K562 (cell line): ENCODE data around the gene ZNF672. TPM values are rescaled to one million over a fixed set of nuclear protein-coding genes. Genes with fewer than 3 reads are reported as not detected.

ENCODE experiments used
- CC2D1A ChIP-seq: fragments of 450-650 bp; IDR thresholded peaks from 2 replicates; pipeline ENCODE4 v1.6.1; 2017; ENCODE audit warnings: mild to moderate bottlenecking
- GTF2A2 ChIP-seq: IDR thresholded peaks from 2 replicates; pipeline ENCODE4 v1.6.1; 2016; ENCODE audit warnings: mild to moderate bottlenecking, missing genetic modification characterization, missing compliant biosample characterization
- KAT7 ChIP-seq: sonication (generic); formaldehyde crosslinking; IDR thresholded peaks from 2 replicates; pipeline ENCODE4 v1.8.0; 2022; ENCODE audit warnings: missing genetic modification reagents, mild to moderate bottlenecking, borderline replicate concordance
- NBN ChIP-seq: fragments of 450-650 bp; IDR thresholded peaks from 2 replicates; pipeline ENCODE4 v1.6.1; 2016; ENCODE audit warnings: low read depth, mild to moderate bottlenecking
- NCOR1 ChIP-seq: fragments of 450-650 bp; IDR thresholded peaks from 2 replicates; pipeline ENCODE4 v1.6.1; 2016; ENCODE audit warnings: mild to moderate bottlenecking, moderate library complexity
- NFIC ChIP-seq: fragments of 450-650 bp; IDR thresholded peaks from 2 replicates; pipeline ENCODE4 v1.6.1; 2017; ENCODE audit warnings: mild to moderate bottlenecking, inconsistent platforms
- RUNX1 ChIP-seq: sonication (generic); IDR thresholded peaks from 2 replicates; pipeline ENCODE4 v1.6.1; 2016; ENCODE audit warnings: antibody characterized with exemption, low read depth
- SAFB ChIP-seq: fragments of 200-400 bp; formaldehyde crosslinking; IDR thresholded peaks from 2 replicates; pipeline ENCODE4 v1.6.1; 2017; ENCODE audit warnings: low read depth, low read length, borderline replicate concordance
- SOX6 ChIP-seq: fragments of 450-650 bp; IDR thresholded peaks from 2 replicates; pipeline ENCODE4 v1.6.1; 2014; ENCODE audit warnings: mild to moderate bottlenecking
- SREBF2 ChIP-seq: sonication (generic); formaldehyde crosslinking; IDR thresholded peaks from 2 replicates; pipeline ENCODE4 v1.4.0; 2020; ENCODE audit warnings: mild to moderate bottlenecking, missing genetic modification reagents
- ZFX ChIP-seq: sonication (generic); formaldehyde crosslinking; IDR thresholded peaks from 2 replicates; pipeline ENCODE4 v1.8.0; 2022; ENCODE audit warnings: mild to moderate bottlenecking, missing genetic modification reagents, moderate library complexity
- ZNF644 ChIP-seq: fragments of 200-800 bp; sonication (Bioruptor generic); IDR thresholded peaks from 2 replicates; pipeline ENCODE4 v1.6.1; 2016; ENCODE audit warnings: low read depth, missing genetic modification characterization, missing compliant biosample characterization
- ZNF696 ChIP-seq: fragments of 250-450 bp; sonication (Bioruptor Pico); conservative IDR thresholded peaks from 2 replicates; pipeline ENCODE4 v1.4.0; 2020; ENCODE audit warnings: mild to moderate bottlenecking, moderate library complexity
- polyA plus RNA-seq, 8 experiments: library from polyadenylated mRNA; depleted of rRNA in 4 of 8; stranded (reverse) in 5 of 8; unstranded in 3 of 8; fragments of >200 nt; fragmentation: Nextera tagmentation in 2 of 8; fragmentation: Illumina TruSeq in 1 of 8; extraction: Ambion mirVana in 2 of 8; extraction: Trizol in 1 of 8; gene quantifications; 2 replicates each; pipeline versions ENCODE4 v1.2.1 to v1.2.3, GENCODE V29; 2011 to 2014; ENCODE audit warnings: inconsistent platforms in 1 of 8, missing spikeins in 1 of 8
- total RNA-seq, 7 experiments: library from RNA; depleted of rRNA in 6 of 7; stranded (reverse); fragments of >200 nt in 6 of 7; fragmentation: Illumina TruSeq in 2 of 7; extraction: Trizol in 2 of 7; gene quantifications; 2 replicates each; pipeline versions ENCODE4 v1.2.1 to v1.2.3, GENCODE V29; 2011 to 2021; ENCODE audit warnings: low replicate concordance in 1 of 7
- TF ChIP-seq, protein P1 (sequence below): fragments of 450-650 bp; IDR thresholded peaks from 2 replicates; pipeline ENCODE4 v1.6.1; 2016; ENCODE audit warnings: mild to moderate bottlenecking, moderate library complexity
- TF ChIP-seq, protein P2 (sequence below): IDR thresholded peaks from 3 replicates; pipeline ENCODE4 v1.6.1; 2011; ENCODE audit warnings: borderline replicate concordance, mild to moderate bottlenecking; ENCODE audit not compliant: insufficient read length, insufficient read depth
- TF ChIP-seq, protein P3 (sequence below): sonication (generic); formaldehyde crosslinking; IDR thresholded peaks from 2 replicates; pipeline ENCODE4 v1.8.1; 2022; ENCODE audit warnings: missing genetic modification reagents

Gene ZNF672
- total and polyA plus RNA-seq, 9 of the 15 experiments (the other 6 are each of a cell fraction or from before 2014, with no cell fraction given): 1.9 to 57.9 (median 24.1) TPM

DNA sequence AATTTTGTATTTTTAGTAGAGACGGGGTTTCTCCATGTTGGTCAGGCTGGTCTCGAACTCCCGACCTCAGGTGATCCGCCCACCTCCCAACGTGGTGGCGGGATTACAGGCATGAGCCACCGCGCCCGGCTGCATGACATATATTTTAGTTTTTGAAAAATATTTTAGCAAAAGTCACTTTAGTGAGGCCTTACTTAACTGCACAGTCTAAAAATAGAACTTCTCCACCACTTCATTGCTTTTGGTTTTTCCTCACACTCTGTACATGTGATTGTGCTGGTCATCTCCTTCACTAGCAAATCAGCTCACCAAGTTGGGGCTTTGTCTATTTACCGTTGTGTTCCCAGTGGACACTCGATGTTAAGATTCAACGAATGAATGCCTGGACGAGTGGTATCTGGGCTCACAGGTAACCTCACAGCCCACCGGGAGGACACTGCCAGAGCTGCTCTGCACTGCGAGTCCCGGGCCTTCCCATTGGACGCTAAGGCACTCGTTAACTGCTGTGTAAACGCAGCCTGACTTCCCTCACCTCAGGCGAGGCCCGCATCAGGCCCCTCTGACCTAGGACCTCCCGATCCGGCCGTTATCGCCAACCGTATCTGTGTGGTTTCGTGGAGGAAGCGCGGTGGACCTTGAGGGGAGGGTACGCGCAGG lies 34.9 kb downstream of the ZNF672 start (continued):
- TF ChIP-seq, protein P1, sequence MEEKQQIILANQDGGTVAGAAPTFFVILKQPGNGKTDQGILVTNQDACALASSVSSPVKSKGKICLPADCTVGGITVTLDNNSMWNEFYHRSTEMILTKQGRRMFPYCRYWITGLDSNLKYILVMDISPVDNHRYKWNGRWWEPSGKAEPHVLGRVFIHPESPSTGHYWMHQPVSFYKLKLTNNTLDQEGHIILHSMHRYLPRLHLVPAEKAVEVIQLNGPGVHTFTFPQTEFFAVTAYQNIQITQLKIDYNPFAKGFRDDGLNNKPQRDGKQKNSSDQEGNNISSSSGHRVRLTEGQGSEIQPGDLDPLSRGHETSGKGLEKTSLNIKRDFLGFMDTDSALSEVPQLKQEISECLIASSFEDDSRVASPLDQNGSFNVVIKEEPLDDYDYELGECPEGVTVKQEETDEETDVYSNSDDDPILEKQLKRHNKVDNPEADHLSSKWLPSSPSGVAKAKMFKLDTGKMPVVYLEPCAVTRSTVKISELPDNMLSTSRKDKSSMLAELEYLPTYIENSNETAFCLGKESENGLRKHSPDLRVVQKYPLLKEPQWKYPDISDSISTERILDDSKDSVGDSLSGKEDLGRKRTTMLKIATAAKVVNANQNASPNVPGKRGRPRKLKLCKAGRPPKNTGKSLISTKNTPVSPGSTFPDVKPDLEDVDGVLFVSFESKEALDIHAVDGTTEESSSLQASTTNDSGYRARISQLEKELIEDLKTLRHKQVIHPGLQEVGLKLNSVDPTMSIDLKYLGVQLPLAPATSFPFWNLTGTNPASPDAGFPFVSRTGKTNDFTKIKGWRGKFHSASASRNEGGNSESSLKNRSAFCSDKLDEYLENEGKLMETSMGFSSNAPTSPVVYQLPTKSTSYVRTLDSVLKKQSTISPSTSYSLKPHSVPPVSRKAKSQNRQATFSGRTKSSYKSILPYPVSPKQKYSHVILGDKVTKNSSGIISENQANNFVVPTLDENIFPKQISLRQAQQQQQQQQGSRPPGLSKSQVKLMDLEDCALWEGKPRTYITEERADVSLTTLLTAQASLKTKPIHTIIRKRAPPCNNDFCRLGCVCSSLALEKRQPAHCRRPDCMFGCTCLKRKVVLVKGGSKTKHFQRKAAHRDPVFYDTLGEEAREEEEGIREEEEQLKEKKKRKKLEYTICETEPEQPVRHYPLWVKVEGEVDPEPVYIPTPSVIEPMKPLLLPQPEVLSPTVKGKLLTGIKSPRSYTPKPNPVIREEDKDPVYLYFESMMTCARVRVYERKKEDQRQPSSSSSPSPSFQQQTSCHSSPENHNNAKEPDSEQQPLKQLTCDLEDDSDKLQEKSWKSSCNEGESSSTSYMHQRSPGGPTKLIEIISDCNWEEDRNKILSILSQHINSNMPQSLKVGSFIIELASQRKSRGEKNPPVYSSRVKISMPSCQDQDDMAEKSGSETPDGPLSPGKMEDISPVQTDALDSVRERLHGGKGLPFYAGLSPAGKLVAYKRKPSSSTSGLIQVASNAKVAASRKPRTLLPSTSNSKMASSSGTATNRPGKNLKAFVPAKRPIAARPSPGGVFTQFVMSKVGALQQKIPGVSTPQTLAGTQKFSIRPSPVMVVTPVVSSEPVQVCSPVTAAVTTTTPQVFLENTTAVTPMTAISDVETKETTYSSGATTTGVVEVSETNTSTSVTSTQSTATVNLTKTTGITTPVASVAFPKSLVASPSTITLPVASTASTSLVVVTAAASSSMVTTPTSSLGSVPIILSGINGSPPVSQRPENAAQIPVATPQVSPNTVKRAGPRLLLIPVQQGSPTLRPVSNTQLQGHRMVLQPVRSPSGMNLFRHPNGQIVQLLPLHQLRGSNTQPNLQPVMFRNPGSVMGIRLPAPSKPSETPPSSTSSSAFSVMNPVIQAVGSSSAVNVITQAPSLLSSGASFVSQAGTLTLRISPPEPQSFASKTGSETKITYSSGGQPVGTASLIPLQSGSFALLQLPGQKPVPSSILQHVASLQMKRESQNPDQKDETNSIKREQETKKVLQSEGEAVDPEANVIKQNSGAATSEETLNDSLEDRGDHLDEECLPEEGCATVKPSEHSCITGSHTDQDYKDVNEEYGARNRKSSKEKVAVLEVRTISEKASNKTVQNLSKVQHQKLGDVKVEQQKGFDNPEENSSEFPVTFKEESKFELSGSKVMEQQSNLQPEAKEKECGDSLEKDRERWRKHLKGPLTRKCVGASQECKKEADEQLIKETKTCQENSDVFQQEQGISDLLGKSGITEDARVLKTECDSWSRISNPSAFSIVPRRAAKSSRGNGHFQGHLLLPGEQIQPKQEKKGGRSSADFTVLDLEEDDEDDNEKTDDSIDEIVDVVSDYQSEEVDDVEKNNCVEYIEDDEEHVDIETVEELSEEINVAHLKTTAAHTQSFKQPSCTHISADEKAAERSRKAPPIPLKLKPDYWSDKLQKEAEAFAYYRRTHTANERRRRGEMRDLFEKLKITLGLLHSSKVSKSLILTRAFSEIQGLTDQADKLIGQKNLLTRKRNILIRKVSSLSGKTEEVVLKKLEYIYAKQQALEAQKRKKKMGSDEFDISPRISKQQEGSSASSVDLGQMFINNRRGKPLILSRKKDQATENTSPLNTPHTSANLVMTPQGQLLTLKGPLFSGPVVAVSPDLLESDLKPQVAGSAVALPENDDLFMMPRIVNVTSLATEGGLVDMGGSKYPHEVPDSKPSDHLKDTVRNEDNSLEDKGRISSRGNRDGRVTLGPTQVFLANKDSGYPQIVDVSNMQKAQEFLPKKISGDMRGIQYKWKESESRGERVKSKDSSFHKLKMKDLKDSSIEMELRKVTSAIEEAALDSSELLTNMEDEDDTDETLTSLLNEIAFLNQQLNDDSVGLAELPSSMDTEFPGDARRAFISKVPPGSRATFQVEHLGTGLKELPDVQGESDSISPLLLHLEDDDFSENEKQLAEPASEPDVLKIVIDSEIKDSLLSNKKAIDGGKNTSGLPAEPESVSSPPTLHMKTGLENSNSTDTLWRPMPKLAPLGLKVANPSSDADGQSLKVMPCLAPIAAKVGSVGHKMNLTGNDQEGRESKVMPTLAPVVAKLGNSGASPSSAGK: peak; percentile 83
- peak; percentile 96 for TF ChIP-seq ZFX (CRISPR knock-in tag)
- TF ChIP-seq NBN: 0 out of 2 replicates have a peak, but pooled peaks have one; percentile 21
- TF ChIP-seq, protein P2, sequence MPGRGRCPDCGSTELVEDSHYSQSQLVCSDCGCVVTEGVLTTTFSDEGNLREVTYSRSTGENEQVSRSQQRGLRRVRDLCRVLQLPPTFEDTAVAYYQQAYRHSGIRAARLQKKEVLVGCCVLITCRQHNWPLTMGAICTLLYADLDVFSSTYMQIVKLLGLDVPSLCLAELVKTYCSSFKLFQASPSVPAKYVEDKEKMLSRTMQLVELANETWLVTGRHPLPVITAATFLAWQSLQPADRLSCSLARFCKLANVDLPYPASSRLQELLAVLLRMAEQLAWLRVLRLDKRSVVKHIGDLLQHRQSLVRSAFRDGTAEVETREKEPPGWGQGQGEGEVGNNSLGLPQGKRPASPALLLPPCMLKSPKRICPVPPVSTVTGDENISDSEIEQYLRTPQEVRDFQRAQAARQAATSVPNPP: no peak
- no peak for TF ChIP-seq RUNX1
- peak; percentile 55 for TF ChIP-seq KAT7
- TF ChIP-seq ZNF644 (tag): no peak
- TF ChIP-seq, protein P3, sequence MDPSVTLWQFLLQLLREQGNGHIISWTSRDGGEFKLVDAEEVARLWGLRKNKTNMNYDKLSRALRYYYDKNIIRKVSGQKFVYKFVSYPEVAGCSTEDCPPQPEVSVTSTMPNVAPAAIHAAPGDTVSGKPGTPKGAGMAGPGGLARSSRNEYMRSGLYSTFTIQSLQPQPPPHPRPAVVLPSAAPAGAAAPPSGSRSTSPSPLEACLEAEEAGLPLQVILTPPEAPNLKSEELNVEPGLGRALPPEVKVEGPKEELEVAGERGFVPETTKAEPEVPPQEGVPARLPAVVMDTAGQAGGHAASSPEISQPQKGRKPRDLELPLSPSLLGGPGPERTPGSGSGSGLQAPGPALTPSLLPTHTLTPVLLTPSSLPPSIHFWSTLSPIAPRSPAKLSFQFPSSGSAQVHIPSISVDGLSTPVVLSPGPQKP: no peak
- TF ChIP-seq SREBF2 (CRISPR knock-in tag): no peak
- TF ChIP-seq GTF2A2 (tag): no peak
- no peak for TF ChIP-seq SAFB
- no peak for TF ChIP-seq SOX6
- TF ChIP-seq NFIC: no peak
- no peak for TF ChIP-seq ZNF696 (CRISPR knock-in tag)
- 0 out of 2 replicates have a peak, but pooled peaks have one; percentile 10 for TF ChIP-seq CC2D1A
- peak; percentile 27; the same call in 1 of the 2 replicates for TF ChIP-seq NCOR1
